KOPT-K1 (cell line): Measurements from ENCODE around the gene SH2D1B.

Experiments used
- H3K27ac ChIP-seq: fragments of 200-600 bp; sonication (generic); 2 replicates; pipeline ENCODE4 v1.5.1; 2016; ENCODE audit warnings: antibody characterized with exemption, mild to moderate bottlenecking, low read depth, low read length; ENCODE audit not compliant: poor library complexity, severe bottlenecking
- H3K36me3 ChIP-seq: fragments of 200-600 bp; sonication (generic); 2 replicates; pipeline ENCODE4 v1.5.1; 2017; ENCODE audit warnings: antibody characterized with exemption, mild to moderate bottlenecking, low read length, moderate library complexity; ENCODE audit not compliant: insufficient read depth
- H3K9me3 ChIP-seq: fragments of 200-600 bp; sonication (generic); 2 replicates; pipeline ENCODE4 v1.5.1; 2017; ENCODE audit warnings: antibody characterized with exemption, low read length, mild to moderate bottlenecking; ENCODE audit not compliant: insufficient read depth, poor library complexity, severe bottlenecking

Gene SH2D1B

GRCh38 chr1:162349635-162350330, 62.2 kb downstream of the SH2D1B start:
- H3K27ac ChIP-seq, result no peak overlapping the region
- no peaks in the 10 kb centered on the region for H3K9me3 ChIP-seq
- no peaks in the 10 kb centered on the region for H3K36me3 ChIP-seq

DNA sequence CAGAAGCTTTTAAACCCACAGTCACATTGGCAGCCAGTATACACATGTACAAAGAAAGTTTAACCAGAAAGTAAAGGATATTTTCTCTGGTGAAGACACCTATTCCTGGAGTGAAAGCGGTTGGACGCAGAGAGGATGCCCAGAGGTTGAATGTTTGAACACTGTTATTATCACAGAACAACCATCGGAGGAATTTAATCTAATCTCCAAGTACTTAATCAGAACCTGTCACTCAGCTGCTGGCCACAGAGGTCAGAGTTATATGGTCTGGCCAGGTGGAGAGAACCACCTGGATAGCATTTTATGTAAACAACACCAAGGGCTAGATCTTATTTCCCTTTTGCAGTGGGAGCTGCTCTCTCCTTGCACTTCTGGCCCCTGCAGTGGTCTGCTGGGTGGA, 64.7 kb downstream of the SH2D1B start:
- Histone ChIP-seq H3K27ac (no peak overlapping the region), H3K36me3 (no peaks in the 10 kb centered on the region), H3K9me3 (no peaks in the 10 kb centered on the region)
